Stimulated activated naive CD4-positive, alpha-beta T cell treated with Interleukin-2 at 50 U/mL for 16 hours (primary cell): ENCODE data around the gene ACY1.

ENCODE experiments used
- DNase-seq: peaks from one replicate; lab custom pipeline; 2025; lab: John Stamatoyannopoulos, UW

The ACY1 gene

GRCh38 chr3:51945926-51946705 lies 37.2 kb upstream of the ACY1 start:
- no peak for DNase-seq

GRCh38 chr3:51946796-51947195 lies 36.5 kb upstream of the ACY1 start:
- DNase-seq: no peak

- DNase-seq: no peak
These were observed 36.0 kb upstream of the ACY1 start for GRCh38 chr3:51947215-51947900.

- no peak for DNase-seq
These were observed 35.2 kb upstream of the ACY1 start for GRCh38 chr3:51948016-51948580.

GRCh38 chr3:51949121-51949520 lies 34.2 kb upstream of the ACY1 start:
- no peak for DNase-seq

GRCh38 chr3:51950899-51951298 lies 32.4 kb upstream of the ACY1 start:
- DNase-seq: no peak

- no peak for DNase-seq
These were observed 29.9 kb upstream of the ACY1 start for GRCh38 chr3:51953445-51953844.

DNA sequence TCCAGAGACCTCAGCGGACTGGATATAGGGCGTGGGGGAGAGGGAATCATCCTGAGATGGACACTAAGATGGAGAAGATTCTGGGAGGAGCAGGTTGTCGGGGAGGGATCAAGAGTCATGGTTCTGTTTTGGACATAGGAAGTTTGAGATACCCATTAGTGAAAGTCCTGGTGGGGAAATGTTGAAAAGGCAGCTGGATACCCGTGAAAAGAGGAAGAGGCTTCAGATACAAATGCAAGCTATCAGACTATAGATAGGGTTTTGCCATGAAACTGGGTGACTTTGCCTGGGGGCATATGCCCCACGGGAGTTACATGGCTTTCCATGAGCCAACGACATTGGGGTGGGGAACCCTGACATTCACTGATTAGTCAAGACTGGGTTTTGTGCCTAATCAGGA lies 29.2 kb upstream of the ACY1 start:
- no peak for DNase-seq

GRCh38 chr3:51954713-51955112 lies 28.6 kb upstream of the ACY1 start:
- DNase-seq: no peak

DNA sequence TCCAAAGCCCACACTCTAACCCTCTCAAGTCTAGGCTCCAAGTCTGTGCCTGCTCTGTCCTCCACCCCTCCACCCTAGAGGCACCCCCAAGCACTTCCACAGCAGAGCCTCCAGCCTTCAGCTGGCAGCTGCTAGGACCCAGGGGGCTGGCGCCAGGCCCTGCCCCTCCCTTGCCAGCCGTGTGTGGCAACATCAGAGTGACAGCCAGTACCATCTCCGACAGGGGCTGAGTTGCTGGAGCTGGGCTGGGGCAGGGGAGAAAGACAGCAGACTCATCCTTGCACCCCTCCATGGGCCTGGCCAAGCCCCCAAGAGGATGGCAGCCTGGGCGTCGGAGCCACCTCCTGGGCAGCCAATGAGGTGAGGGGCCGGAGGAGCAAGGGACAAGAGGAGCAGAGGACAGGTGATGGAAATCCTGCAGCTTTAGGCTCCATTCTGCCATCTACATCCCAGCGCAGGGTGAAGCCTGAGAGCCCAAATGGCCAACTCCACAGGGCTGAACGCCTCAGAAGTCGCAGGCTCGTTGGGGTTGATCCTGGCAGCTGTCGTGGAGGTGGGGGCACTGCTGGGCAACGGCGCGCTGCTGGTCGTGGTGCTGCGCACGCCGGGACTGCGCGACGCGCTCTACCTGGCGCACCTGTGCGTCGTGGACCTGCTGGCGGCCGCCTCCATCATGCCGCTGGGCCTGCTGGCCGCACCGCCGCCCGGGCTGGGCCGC lies 28.0 kb upstream of the ACY1 start, which contains the start of gene GPR62:
Gene GPR62 (plus strand): TSS at position 207 of the 718 bp plus-strand sequence. CDS start 272 bp downstream, at position 479.
- DNase-seq: no peak

DNA sequence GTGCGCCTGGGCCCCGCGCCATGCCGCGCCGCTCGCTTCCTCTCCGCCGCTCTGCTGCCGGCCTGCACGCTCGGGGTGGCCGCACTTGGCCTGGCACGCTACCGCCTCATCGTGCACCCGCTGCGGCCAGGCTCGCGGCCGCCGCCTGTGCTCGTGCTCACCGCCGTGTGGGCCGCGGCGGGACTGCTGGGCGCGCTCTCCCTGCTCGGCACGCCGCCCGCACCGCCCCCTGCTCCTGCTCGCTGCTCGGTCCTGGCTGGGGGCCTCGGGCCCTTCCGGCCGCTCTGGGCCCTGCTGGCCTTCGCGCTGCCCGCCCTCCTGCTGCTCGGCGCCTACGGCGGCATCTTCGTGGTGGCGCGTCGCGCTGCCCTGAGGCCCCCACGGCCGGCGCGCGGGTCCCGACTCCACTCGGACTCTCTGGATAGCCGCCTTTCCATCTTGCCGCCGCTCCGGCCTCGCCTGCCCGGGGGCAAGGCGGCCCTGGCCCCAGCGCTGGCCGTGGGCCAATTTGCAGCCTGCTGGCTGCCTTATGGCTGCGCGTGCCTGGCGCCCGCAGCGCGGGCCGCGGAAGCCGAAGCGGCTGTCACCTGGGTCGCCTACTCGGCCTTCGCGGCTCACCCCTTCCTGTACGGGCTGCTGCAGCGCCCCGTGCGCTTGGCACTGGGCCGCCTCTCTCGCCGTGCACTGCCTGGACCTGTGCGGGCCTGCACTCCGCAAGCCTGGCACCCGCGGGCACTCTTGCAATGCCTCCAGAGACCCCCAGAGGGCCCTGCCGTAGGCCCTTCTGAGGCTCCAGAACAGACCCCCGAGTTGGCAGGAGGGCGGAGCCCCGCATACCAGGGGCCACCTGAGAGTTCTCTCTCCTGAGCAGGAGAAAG lies 27.2 kb upstream of the ACY1 start:
- no peak for DNase-seq

DNA sequence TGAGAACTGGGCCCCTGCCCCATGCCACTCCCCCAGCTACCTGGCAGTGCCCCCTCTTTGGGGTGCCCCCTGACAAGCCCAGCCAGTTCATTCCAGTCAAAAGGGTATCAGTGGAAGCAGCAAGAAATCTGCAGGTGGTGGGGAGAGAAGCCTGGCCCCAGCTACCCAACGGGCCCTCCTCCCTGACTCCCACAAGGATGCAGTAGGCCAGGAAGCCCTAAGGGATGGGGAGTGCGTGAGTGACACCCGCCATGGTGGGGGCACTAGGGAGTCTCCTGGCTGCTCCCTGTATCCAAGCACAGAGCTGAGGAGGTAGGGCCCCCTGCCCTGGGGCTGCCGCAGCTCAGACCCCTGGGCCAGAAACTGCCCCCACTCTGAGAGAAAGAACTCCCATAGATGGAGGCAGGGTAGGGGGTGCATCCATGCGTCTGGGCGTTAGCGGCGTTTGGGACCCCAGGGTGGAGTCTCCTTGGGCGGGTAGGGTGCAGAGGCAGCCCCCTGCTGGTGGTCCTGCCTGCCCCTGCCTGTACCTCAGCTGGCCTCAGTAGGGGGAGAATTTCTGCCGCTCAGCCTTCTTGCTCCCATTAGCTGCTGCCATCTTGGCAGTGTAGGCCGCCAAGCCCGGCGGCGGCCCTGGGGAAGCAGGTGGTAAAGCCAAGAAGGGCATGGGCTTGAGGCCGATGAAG lies 25.7 kb upstream of the ACY1 start:
- no peak for DNase-seq

- no peak for DNase-seq
These were observed 24.5 kb upstream of the ACY1 start for GRCh38 chr3:51958603-51959521.

GRCh38 chr3:51959651-51960050 lies 23.7 kb upstream of the ACY1 start:
- no peak for DNase-seq

GRCh38 chr3:51960386-51960785 lies 22.9 kb upstream of the ACY1 start:
- no peak for DNase-seq

GRCh38 chr3:51961011-51961410 lies 22.3 kb upstream of the ACY1 start:
- no peak for DNase-seq

GRCh38 chr3:51961602-51962569 lies 21.4 kb upstream of the ACY1 start:
- no peak for DNase-seq

- DNase-seq: no peak
These were observed 20.3 kb upstream of the ACY1 start for GRCh38 chr3:51962854-51963530.
